Right lobe of liver (tissue), 4 donors: ENCODE measurements around the gene GRAP2.

Source experiments
- POLR2A ChIP-seq: fragments of 450-650 bp; IDR thresholded peaks from one replicate; pipeline ENCODE4 v1.6.1; 2017; ENCODE audit warnings: antibody characterized with exemption, mild to moderate bottlenecking
- TF ChIP-seq, protein P1 (sequence below), 4 donors: fragments of 200-600 bp in 3 of 4; fragments of 450-650 bp in 1 of 4; IDR thresholded peaks; one replicate each; pipeline versions ENCODE4 v1.5.1 to v1.8.0; 2016 to 2022; ENCODE audit warnings: antibody characterized with exemption in 4 of 4, mild to moderate bottlenecking in 2 of 4
- donor health status: DM: no; HTN: no; CAD: no.
- donor health status: DM: no; HTN: no; CAD: no.
- donor health status: DM: no; HTN: yes; CAD: no.

DNA sequence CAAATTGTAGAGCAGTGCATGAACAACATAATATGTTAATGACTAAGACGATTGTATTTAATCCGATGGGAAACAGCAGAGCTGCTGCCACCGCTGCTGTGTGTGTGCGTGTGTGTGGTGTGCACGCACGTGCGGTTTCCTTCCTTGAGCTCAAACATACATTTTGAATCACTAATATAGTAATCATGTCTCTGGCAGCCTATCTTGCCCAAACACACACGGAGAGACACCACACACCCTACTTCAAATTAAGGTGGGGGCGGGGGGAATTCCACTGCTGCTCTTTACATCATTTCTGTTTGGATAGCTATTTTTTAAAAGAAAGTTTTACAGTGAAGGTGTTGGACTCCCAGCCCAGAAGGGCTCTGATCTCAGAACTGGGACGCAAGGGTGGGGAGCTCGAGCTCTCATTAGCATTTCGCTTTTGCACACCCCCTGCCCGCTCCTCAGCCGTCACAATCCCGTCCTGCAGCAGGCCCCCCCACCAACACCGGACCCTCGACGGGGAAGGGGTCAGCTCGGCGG, 93.2 kb downstream of the GRAP2 start:
- TF ChIP-seq, protein P1, sequence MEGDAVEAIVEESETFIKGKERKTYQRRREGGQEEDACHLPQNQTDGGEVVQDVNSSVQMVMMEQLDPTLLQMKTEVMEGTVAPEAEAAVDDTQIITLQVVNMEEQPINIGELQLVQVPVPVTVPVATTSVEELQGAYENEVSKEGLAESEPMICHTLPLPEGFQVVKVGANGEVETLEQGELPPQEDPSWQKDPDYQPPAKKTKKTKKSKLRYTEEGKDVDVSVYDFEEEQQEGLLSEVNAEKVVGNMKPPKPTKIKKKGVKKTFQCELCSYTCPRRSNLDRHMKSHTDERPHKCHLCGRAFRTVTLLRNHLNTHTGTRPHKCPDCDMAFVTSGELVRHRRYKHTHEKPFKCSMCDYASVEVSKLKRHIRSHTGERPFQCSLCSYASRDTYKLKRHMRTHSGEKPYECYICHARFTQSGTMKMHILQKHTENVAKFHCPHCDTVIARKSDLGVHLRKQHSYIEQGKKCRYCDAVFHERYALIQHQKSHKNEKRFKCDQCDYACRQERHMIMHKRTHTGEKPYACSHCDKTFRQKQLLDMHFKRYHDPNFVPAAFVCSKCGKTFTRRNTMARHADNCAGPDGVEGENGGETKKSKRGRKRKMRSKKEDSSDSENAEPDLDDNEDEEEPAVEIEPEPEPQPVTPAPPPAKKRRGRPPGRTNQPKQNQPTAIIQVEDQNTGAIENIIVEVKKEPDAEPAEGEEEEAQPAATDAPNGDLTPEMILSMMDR (IDR thresholded peaks at IDR 0.05), result no peak
- no peak for TF ChIP-seq POLR2A
